Stimulated activated CD4-positive, alpha-beta T cell treated with anti-CD3 and anti-CD28 coated beads, Interleukin-15, amount 100 ng/mL, for 48 hours (primary cell): ENCODE measurements around the gene BOLL.
"Not testable (repeated sequence)": the region's sequence is repeated elsewhere in the genome, so short reads cannot be mapped to it uniquely, and the experiment has no call there.

Source experiments
- DNase-seq, 2 donors: peaks; one replicate each; pipeline ENCODE4 v3.0.0-alpha.2; 2020; ENCODE audit warnings: low read depth in 2 of 2

The BOLL gene

DNA sequence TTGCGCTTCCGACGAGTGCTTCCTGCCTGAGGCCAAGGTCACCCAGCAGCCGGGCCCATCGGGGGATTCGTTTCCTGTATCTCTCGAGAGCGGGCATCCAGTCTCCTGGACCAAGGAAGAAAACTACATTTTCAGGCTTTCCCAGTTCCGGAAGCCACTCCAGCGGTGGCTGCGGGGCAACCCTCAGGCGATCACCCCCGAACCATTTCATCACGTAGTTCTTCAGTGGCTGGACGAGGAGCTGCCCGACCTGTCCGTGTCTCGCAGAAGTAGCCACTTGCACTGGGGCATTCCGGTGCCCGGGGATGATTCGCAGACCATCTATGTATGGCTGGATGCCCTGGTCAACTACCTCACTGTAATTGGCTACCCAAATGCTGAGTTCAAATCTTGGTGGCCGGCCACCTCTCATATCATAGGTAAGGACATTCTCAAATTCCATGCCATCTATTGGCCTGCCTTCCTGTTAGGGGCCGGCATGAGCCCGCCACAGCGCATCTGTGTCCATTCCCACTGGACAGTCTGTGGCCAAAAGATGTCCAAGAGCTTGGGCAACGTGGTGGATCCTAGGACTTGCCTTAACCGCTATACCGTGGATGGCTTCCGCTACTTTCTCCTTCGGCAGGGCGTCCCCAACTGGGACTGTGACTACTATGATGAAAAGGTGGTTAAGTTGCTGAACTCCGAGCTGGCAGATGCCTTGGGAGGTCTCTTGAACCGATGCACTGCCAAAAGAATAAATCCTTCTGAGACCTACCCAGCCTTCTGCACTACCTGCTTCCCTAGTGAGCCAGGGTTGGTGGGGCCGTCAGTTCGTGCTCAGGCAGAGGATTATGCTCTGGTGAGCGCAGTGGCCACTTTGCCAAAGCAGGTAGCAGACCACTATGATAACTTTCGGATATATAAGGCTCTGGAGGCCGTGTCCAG lies 78.9 kb downstream of the BOLL start:
- no peak for DNase-seq

GRCh38 chr2:197705121-197705911 lies 79.8 kb downstream of the BOLL start, which contains the start of gene MARS2:
Gene MARS2, plus strand, starts transcription at chr2:197705369. Its CDS starts 37 bp downstream, at chr2:197705406.
- DNase-seq, result peak; percentile 85 to 88

- no peak for DNase-seq
Measured at GRCh38 chr2:197704434-197705120, 80.5 kb downstream of the BOLL start.

- DNase-seq, result peak in 1 of 2 donors; percentile 5
Measured at GRCh38 chr2:197700960-197701359, 84.2 kb downstream of the BOLL start.

GRCh38 chr2:197699724-197700123 lies 85.4 kb downstream of the BOLL start:
- not testable (repeated sequence) for DNase-seq

GRCh38 chr2:197696571-197696970 lies 88.5 kb downstream of the BOLL start:
- DNase-seq, result not testable (repeated sequence)

DNA sequence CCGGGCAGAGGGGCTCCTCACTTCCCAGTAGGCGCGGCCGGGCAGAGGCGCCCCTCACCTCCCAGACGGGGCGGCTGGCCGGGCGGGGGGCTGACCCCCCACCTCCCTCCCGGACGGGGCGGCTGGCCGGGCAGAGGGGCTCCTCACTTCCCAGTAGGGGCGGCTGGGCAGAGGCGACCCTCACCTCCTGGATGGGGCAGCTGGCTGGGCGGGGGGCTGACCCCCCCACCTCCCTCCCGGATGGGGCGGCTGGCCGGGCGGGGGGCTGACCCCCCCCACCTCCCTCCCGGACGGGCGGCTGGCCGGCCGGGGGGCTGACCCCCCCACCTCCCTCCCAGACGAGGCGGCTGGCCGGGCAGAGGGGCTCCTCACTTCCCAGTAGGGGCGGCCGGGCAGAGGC lies 89.1 kb downstream of the BOLL start:
- DNase-seq, result not testable (repeated sequence)

DNA sequence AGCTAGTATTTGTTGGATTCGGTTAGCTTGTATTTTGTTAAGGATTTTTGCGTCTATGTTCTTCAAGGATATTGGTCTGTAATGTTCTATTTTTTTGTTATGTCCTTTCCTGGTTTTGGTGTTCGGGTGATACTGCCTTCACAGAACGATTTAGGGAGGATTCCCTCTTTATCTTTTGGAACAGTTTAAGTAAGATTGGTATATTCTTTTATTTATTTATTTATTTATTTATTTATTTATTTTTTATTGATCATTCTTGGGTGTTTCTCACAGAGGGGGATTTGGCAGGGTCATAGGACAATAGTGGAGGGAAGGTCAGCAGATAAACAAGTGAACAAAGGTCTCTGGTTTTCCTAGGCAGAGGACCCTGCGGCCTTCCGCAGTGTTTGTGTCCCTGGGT lies 89.9 kb downstream of the BOLL start:
- not testable (repeated sequence) for DNase-seq

DNA sequence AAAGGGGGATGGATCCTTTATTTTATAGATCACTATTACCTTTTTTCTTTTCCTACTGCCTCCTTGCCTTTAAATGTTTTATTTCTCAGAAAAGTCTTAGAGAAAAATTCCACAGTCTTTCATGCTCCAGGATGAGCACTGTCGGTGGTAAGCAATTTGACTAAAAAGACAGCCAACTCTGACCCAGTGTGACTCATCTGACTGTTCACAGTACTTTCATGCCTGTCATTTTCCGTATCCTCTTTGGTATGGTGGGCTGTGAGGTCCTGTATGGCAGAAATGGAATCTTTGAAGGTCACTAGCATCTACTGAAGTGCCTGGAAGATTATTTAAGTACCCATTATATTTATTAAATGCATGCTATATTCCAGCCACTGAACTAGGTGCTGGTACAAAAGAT lies 107.6 kb downstream of the BOLL start:
- no peak for DNase-seq

DNA sequence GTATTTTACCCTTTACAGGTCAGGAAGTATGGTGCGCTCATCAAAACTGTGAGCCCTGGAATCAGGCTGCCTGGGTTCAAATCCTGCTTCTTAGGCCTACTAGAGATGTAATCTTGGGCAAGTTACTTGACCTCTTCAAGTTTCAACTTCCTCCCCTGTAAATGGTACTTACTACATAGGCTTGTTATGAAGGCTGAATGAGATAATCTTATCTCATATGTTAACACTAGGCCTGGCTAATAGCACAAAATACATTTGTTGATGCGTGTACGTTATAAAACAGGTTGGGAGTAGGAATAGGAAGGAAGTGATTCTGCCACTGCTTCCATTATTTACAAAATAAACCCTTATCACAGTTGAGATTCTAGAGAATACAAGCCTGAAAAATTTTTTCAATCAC lies 108.1 kb downstream of the BOLL start:
- DNase-seq, result no peak
